Keratinocyte (primary cell): Measurements from ENCODE around the gene ZGRF1. TPM values are rescaled to one million over a fixed set of nuclear protein-coding genes. Genes with fewer than 3 reads are reported as not detected.

Experiments used
- DNase-seq: peaks from one replicate; pipeline ENCODE4 v3.0.0-alpha.2; 2011; ENCODE audit warnings: low read depth, missing footprints, low spot score
- FAIRE-seq: peaks from 2 replicates; lab custom pipeline; 2011; peaks lifted over from hg19 to GRCh38; lab: Jason Lieb, UNC
- H2AFZ ChIP-seq: 2 replicates; pipeline ENCODE4 v1.6.0; 2012; ENCODE audit warnings: low read length, control low read depth, inconsistent platforms; ENCODE audit not compliant: control insufficient read depth
- H3K27ac ChIP-seq: 2 replicates; pipeline ENCODE4 v1.5.1; 2011; ENCODE audit warnings: low read length; ENCODE audit not compliant: control insufficient read depth, insufficient read depth
- H3K27me3 ChIP-seq: 3 replicates; pipeline ENCODE4 v1.6.0; 2011; ENCODE audit warnings: low read length; ENCODE audit not compliant: control insufficient read depth, insufficient read depth; ENCODE audit errors: extremely low read depth
- H3K36me3 ChIP-seq, 2 experiments: 2 replicates in 1 of 2; 3 replicates in 1 of 2; pipeline ENCODE4 v1.5.1; 2011; ENCODE audit warnings: low read length in 2 of 2, mild to moderate bottlenecking in 1 of 2; ENCODE audit not compliant: control insufficient read depth in 2 of 2, insufficient read depth in 2 of 2; ENCODE audit errors: extremely low read depth in 1 of 2
- H3K4me1 ChIP-seq: 3 replicates; pipeline ENCODE4 v1.5.1; 2011; ENCODE audit warnings: low read length; ENCODE audit not compliant: control insufficient read depth, insufficient read depth; ENCODE audit errors: extremely low read depth
- H3K4me2 ChIP-seq: 3 replicates; pipeline ENCODE4 v1.6.0; 2011; ENCODE audit warnings: low read depth, low read length; ENCODE audit not compliant: control insufficient read depth, insufficient read depth; ENCODE audit errors: extremely low read depth
- H3K4me3 ChIP-seq, 3 experiments: fragments of 200-600 bp in 1 of 3; sonication (generic) in 1 of 3; 2 replicates in 2 of 3; 3 replicates in 1 of 3; pipeline ENCODE4 v1.5.1; 2011 to 2016; ENCODE audit warnings: low read length in 3 of 3, mild to moderate bottlenecking in 3 of 3, control low read depth in 2 of 3, inconsistent platforms in 1 of 3, low read depth in 1 of 3, mixed read lengths in 1 of 3, mixed run types in 1 of 3, moderate library complexity in 1 of 3; ENCODE audit not compliant: control insufficient read depth in 2 of 3, insufficient read depth in 2 of 3; ENCODE audit errors: extremely low read depth in 1 of 3
- H3K79me2 ChIP-seq: 2 replicates; pipeline ENCODE4 v1.6.0; 2012; ENCODE audit warnings: low read length; ENCODE audit not compliant: control insufficient read depth, insufficient read depth
- H3K9ac ChIP-seq: 3 replicates; pipeline ENCODE4 v1.6.0; 2011; ENCODE audit warnings: low read length; ENCODE audit not compliant: control insufficient read depth, insufficient read depth; ENCODE audit errors: extremely low read depth
- H3K9me1 ChIP-seq: 3 replicates; pipeline ENCODE4 v1.6.0; 2011; ENCODE audit warnings: low read length; ENCODE audit not compliant: control insufficient read depth, insufficient read depth; ENCODE audit errors: extremely low read depth
- H3K9me3 ChIP-seq: 2 replicates; pipeline ENCODE4 v1.5.1; 2012; ENCODE audit warnings: low read depth, low read length; ENCODE audit not compliant: control insufficient read depth
- H4K20me1 ChIP-seq: 3 replicates; pipeline ENCODE4 v1.6.0; 2011; ENCODE audit warnings: low read length; ENCODE audit not compliant: control insufficient read depth, insufficient read depth; ENCODE audit errors: extremely low read depth
- EZH2 ChIP-seq: IDR thresholded peaks from one replicate; pipeline ENCODE4 v1.6.1; 2012; ENCODE audit warnings: inconsistent platforms, mild to moderate bottlenecking, low read length, moderate library complexity
- dilution Hi-C: fragments of 300-500 bp; cut with MboI; formaldehyde crosslinking; loops from one replicate; pipeline ENCODE4 v1.7.0; 2020; ENCODE audit warnings: low sequenced_read_pairs; ENCODE audit not compliant: extremely low pct_ligation_motif_present
- polyA plus RNA-seq, 5 experiments: library from polyadenylated mRNA; depleted of rRNA in 3 of 5; stranded (reverse) in 3 of 5; stranded (forward) in 1 of 5; unstranded in 1 of 5; fragments of >200 nt; gene quantifications; 1 replicate in 1 of 5; 2 replicates in 3 of 5; 3 replicates in 1 of 5; pipeline versions ENCODE4 v1.2.1 to v1.2.3, GENCODE V29; 2011 to 2012; ENCODE audit warnings: missing spikeins in 2 of 5, low read depth in 1 of 5, low replicate concordance in 1 of 5
- TF ChIP-seq, protein P1 (sequence below), 3 experiments: IDR thresholded peaks in 1 of 3; conservative IDR thresholded peaks in 1 of 3; optimal IDR thresholded peaks in 1 of 3; 2 replicates in 2 of 3; 3 replicates in 1 of 3; pipeline versions ENCODE3 to v1.5.1; 2011; ENCODE audit warnings: low read length in 3 of 3, mild to moderate bottlenecking in 3 of 3, moderate library complexity in 2 of 3, control low read depth in 1 of 3, inconsistent platforms in 1 of 3; ENCODE audit not compliant: insufficient read depth in 2 of 3; ENCODE audit errors: extremely low read depth in 1 of 3

ZGRF1 gene
- polyA plus RNA-seq, 1 donor (not counting 4 experiments of a cell fraction or from before 2014, with no cell fraction given) = 3.6 TPM

DNA sequence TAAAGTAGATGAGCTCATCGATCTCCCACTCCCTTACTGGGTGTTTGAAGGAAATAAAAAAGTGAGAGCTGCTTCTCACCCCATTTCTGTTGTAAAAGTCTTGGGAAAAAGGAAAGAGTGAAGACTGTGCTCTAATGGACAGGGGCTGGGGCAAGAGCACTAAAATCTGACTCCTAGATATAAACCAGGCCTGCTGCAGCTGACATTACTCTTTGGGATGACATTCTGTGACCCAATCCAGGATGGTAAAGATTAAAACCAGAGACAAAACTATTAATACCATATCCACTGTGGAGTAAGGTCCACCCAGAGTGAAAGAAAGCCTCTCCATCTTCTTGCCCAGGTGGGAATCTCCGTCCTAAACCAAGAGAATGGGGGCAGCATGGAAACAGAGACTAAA lies 100.6 kb downstream of the ZGRF1 start:
- H3K4me3 ChIP-seq = no peak overlapping the region
- H3K9me3 ChIP-seq = no peaks in the 10 kb centered on the region
- H4K20me1 ChIP-seq = no peaks in the 10 kb centered on the region
- no peak overlapping the region for H3K27ac ChIP-seq
- no peaks in the 10 kb centered on the region for H3K27me3 ChIP-seq
- H3K9me1 ChIP-seq = no peaks in the 10 kb centered on the region
- no peak overlapping the region for H3K4me2 ChIP-seq
- TF ChIP-seq, protein P1, sequence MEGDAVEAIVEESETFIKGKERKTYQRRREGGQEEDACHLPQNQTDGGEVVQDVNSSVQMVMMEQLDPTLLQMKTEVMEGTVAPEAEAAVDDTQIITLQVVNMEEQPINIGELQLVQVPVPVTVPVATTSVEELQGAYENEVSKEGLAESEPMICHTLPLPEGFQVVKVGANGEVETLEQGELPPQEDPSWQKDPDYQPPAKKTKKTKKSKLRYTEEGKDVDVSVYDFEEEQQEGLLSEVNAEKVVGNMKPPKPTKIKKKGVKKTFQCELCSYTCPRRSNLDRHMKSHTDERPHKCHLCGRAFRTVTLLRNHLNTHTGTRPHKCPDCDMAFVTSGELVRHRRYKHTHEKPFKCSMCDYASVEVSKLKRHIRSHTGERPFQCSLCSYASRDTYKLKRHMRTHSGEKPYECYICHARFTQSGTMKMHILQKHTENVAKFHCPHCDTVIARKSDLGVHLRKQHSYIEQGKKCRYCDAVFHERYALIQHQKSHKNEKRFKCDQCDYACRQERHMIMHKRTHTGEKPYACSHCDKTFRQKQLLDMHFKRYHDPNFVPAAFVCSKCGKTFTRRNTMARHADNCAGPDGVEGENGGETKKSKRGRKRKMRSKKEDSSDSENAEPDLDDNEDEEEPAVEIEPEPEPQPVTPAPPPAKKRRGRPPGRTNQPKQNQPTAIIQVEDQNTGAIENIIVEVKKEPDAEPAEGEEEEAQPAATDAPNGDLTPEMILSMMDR (optimal IDR thresholded peaks at IDR 0.05 in 1 of 3, IDR thresholded peaks at IDR 0.05 in 1 of 3, conservative IDR thresholded peaks at IDR 0.05 in 1 of 3; ENCODE audit: extremely low read depth in 1 of 3, insufficient read depth in 2 of 3, low read length in 3 of 3) = no peak
- TF ChIP-seq EZH2 = no peak
- DNase-seq (no peak), FAIRE-seq (no peak)
- H2AFZ ChIP-seq = no peak overlapping the region
- H3K9ac ChIP-seq = no peak overlapping the region
- H3K79me2 ChIP-seq = no peaks in the 10 kb centered on the region
- H3K36me3 ChIP-seq = no peaks in the 10 kb centered on the region
- H3K4me1 ChIP-seq = no peaks in the 10 kb centered on the region
- dilution Hi-C loops = no loop called here

DNA sequence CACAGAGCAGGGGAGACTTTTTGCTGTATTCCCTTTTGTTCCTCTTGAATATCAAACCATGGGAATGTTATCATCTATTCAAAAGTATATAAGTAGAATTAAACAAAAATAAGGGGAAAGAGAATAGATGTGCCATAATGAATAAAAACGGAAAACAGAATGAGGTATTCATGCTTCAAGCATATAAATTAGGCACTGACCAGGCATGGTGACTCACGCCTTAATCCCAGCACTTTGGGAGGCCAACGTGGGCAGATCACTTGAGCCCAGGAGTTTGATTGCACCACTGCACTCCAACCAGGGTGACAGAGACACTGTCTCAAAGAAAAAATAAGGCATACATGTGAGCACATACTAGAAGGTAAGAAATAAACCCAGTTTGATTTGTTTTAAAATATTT lies 104.4 kb downstream of the ZGRF1 start:
- Histone ChIP-seq H3K27me3 (no peaks in the 10 kb centered on the region), H3K79me2 (no peaks in the 10 kb centered on the region), H3K9ac (no peak overlapping the region), H2AFZ (no peak overlapping the region), H3K27ac (no peak overlapping the region), H3K9me3 (no peaks in the 10 kb centered on the region), H3K4me2 (no peak overlapping the region), H4K20me1 (no peaks in the 10 kb centered on the region), H3K4me1 (no peaks in the 10 kb centered on the region), H3K4me3 (no peak overlapping the region), H3K9me1 (no peaks in the 10 kb centered on the region), H3K36me3 (no peaks in the 10 kb centered on the region)
- TF ChIP-seq EZH2 = no peak
- TF ChIP-seq, protein P1 (optimal IDR thresholded peaks at IDR 0.05 in 1 of 3, IDR thresholded peaks at IDR 0.05 in 1 of 3, conservative IDR thresholded peaks at IDR 0.05 in 1 of 3; ENCODE audit: extremely low read depth in 1 of 3, insufficient read depth in 2 of 3, low read length in 3 of 3) = no peak
- FAIRE-seq = no peak
- no peak for DNase-seq
- dilution Hi-C loops = no loop called here
